A673 (cell line): ENCODE data around the gene NTRK3.

Experiments
- CTCF ChIP-seq: fragments of 300-800, 200-600 bp; sonication (generic); conservative IDR thresholded peaks from 2 replicates; pipeline ENCODE4 v1.5.1; 2017; ENCODE audit warnings: low read depth, mild to moderate bottlenecking, antibody characterized with exemption, low read length, moderate library complexity, mixed read lengths
- EZH2 ChIP-seq: fragments of 200-600 bp; sonication (generic); IDR thresholded peaks from 2 replicates; pipeline ENCODE4 v1.6.1; 2017; ENCODE audit warnings: borderline replicate concordance, low read depth, mild to moderate bottlenecking, mixed read lengths, antibody characterized with exemption, low read length; ENCODE audit not compliant: poor library complexity, severe bottlenecking

DNA sequence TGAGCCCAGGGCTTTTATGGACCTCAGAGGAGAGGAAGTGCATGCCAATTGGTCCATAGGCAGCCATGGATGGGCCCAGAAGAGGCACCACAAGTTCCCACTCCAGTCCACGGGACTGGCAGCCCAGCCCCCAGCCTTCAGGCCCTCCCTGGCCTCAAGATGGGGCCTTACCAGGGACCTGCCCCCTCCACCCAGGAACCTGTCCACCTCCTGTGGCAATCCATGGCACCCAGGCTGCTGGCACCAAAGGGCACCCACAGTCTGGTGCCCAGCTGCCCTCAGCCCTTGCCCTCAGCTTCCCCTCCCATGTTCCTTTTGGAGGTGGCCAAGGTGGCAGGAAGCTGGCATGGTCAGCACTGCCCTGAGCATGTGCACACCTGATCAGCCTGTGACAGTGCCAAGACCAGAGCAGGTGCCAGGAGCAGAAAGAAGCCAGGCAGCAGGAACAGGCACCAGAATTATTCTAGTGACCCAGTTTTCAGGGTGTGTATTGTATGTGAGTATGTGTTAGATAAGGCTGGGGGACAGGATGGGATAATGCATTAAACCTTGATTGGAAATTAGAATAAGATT lies 415.0 kb downstream of the NTRK3 start:
- no peak for TF ChIP-seq CTCF
- no peak for TF ChIP-seq EZH2
